Measurements from ENCODE around the gene ANKLE1.

GRCh38 chr19:17303167-17303939, 21.7 kb downstream of the ANKLE1 start, which contains the start of gene ABHD8:
- TF ChIP-seq EZH2 (IDR thresholded peaks at IDR 0.05; ENCODE audit: insufficient read depth, poor library complexity, severe bottlenecking) = no peak
- TF ChIP-seq EZH2phosphoT487 (IDR thresholded peaks at IDR 0.05; ENCODE audit: insufficient read depth, low read depth) = no peak
